ENCODE results near the gene NPY2R.

NPY2R gene

DNA sequence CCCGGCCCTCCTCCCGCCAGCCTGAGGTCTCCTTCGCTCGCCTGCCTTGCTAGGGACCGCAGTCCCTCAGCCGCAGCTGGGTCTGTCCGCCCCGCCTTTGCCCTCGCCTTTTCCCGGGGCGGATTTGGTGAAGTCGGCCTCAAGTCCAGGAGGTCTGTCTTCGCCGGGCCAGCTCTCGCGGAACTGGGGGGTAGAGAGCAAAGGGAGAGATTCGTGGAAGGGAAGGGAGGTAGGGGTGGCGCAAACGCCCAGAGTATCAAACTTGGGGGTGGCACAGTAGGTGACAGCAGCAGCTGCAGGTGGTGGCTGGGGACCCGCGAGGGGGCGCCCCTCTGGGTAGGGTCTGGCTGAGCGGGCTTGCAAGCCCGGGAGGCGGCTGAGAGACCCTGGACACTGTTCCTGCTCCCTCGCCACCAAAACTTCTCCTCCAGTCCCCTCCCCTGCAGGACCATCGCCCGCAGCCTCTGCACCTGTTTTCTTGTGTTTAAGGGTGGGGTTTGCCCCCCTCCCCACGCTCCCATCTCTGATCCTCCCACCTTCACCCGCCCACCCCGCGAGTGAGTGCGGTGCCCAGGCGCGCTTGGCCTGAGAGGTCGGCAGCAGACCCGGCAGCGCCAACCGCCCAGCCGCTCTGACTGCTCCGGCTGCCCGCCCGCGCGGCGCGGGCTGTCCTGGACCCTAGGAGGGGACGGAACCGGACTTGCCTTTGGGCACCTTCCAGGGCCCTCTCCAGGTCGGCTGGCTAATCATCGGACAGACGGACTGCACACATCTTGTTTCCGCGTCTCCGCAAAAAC lies at the start of gene NPY2R:
Gene NPY2R (plus strand): TSS at position 379 of the 797 bp plus-strand sequence. CDS start 5,304 bp downstream, outside the sequence.
- DNase-seq (ENCODE audit: low read depth in 1 of 2, low spot score in 1 of 2) = no peak

- DNase-seq (ENCODE audit: low read depth in 1 of 2, low spot score in 1 of 2) = no peak
Measured at GRCh38 chr4:155161357-155161756, 47.1 kb upstream of the NPY2R start.

- no peak for DNase-seq (ENCODE audit: low read depth in 1 of 2, low spot score in 1 of 2)
Measured at GRCh38 chr4:155164718-155165117, 43.7 kb upstream of the NPY2R start.

- DNase-seq (ENCODE audit: low read depth in 1 of 2, low spot score in 1 of 2) = no peak
Measured at GRCh38 chr4:155170569-155170968, 37.9 kb upstream of the NPY2R start.

- DNase-seq (ENCODE audit: low read depth in 1 of 2, low spot score in 1 of 2) = no peak
Measured at GRCh38 chr4:155173371-155173770, 35.1 kb upstream of the NPY2R start.

DNA sequence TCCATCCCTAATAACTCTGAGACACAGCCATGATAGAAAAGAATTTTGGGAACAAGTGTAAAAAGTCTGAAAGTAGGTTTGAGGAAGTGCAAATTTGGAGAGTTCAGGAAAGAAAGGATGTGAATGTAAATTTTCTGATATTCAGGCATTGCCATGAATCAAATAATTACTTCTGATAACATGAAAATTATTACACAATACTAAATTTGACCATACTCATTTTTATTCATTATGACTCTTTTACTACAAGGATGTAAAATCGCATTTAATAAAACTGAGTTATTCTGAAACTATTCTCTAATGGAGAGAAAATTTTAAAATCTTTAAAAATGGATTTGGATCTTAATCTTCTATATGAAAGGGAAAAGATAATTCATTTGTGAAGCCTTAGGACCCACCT lies 33.8 kb upstream of the NPY2R start:
- no peak for DNase-seq (ENCODE audit: low read depth in 1 of 2, low spot score in 1 of 2)

DNA sequence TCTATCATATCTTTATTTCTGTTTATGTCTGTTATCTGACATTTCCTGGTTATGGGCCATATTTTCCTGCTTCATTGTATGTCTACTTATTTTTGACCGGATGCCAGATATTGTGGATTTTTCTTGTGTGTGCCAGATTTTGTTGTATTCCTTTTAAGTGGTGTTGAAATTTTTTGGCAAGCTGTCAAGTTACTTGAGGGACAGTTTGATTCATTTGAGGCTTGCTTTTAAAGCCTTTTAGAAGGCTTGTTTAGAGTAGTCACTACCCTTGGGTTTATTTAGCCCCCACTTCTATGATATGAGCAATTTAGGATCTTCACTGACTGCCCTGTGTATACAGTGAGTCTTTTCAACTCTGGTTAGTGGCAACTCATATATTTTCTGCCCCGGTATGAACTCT lies 29.2 kb upstream of the NPY2R start:
- no peak for DNase-seq (ENCODE audit: low read depth in 1 of 2, low spot score in 1 of 2)

GRCh38 chr4:155186972-155187371 lies 21.5 kb upstream of the NPY2R start:
- DNase-seq (ENCODE audit: low read depth in 1 of 2, low spot score in 1 of 2) = no peak

DNA sequence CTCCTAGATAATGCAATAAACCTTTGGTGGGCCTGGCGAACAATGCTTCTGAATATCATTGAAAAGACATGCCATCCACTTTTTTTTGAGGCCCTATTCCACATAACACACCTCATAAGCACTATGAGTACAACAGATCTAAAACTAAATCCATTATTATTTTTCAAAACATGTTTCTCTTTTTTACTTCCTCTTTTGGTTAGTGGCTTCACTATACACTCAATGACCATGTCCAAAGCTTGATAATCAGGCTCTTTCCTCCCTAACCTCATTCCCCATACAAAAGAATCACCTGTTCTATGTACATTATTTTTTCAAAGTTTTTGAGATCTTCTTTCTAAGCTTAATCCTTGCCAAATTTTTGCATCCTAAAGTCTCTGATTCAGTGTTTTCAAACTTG lies 20.4 kb upstream of the NPY2R start:
- DNase-seq (ENCODE audit: low read depth in 1 of 2, low spot score in 1 of 2) = no peak

- no peak for DNase-seq (ENCODE audit: low read depth in 1 of 2, low spot score in 1 of 2)
Measured at GRCh38 chr4:155190099-155190498, 18.3 kb upstream of the NPY2R start.

- no peak for DNase-seq (ENCODE audit: low read depth in 1 of 2, low spot score in 1 of 2)
Measured at GRCh38 chr4:155197757-155198156, 10.7 kb upstream of the NPY2R start.

DNA sequence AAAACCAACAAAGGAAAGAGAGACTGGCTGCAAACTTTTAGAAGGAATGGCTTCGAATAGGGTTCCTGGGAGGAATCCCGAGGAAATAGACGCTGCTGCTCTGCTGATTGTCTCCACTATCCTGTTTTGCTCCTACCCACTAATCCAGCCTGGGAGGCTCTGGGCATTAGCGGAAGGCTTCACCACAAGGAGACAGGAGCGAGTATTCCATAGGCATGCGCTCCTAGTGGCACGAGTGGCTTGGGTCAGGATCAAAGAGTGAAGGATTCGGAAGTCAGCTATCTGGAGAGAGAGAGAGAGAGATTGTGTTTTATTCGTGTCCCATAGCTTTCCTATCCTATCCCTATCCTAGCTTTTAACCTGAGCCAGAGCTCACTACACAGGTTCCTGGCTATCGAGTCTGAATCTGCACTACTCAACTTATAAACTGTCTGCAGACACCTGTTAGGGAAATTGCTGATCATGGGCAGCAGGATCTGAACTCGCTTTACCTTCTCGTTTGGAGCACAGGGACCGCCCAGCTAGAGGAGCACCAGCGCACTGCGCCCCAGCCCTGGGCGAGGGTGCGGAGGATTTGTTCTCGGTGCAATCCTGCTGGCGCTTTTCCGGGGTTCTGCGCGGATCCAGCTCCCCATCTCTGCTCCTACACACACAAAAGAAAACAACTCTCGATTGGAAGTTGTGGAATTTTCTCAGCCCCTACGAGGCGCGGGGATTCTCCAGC lies 740 bp upstream of the NPY2R start:
- DNase-seq (ENCODE audit: low read depth in 1 of 2, low spot score in 1 of 2) = no peak

- no peak for DNase-seq (ENCODE audit: low read depth in 1 of 2, low spot score in 1 of 2)
Measured at GRCh38 chr4:155220025-155220424, 11.6 kb downstream of the NPY2R start.

GRCh38 chr4:155227131-155227530 lies 18.7 kb downstream of the NPY2R start:
- DNase-seq (ENCODE audit: low read depth in 1 of 2, low spot score in 1 of 2) = no peak

GRCh38 chr4:155228713-155229112 lies 20.3 kb downstream of the NPY2R start:
- no peak for DNase-seq (ENCODE audit: low read depth in 1 of 2, low spot score in 1 of 2)

- no peak for DNase-seq (ENCODE audit: low read depth in 1 of 2, low spot score in 1 of 2)
Measured at GRCh38 chr4:155232432-155232831, 24.0 kb downstream of the NPY2R start.

GRCh38 chr4:155234206-155234605 lies 25.8 kb downstream of the NPY2R start:
- DNase-seq (ENCODE audit: low read depth in 1 of 2, low spot score in 1 of 2) = no peak

GRCh38 chr4:155237567-155237966 lies 29.1 kb downstream of the NPY2R start:
- DNase-seq (ENCODE audit: low read depth in 1 of 2, low spot score in 1 of 2) = no peak

DNA sequence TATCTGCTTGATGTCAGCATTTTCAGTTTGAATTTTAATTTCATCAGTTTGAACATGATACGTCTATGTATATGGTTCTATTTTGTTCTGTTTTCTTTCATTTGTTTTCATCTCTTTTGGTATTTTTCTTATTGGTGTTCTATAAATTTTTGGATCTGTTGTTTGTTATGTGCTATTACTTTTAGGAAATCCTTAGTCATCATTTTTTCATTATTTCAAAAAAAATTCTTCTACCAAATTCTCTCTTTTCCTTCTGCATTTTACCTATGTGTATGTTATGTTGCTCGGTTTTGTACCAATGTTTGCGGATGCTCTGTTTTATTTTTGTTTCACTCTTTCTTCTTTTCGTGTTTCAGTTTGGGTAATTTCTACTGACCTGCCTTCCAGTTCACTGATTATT lies 32.8 kb downstream of the NPY2R start:
- no peak for DNase-seq (ENCODE audit: low read depth in 1 of 2, low spot score in 1 of 2)

DNA sequence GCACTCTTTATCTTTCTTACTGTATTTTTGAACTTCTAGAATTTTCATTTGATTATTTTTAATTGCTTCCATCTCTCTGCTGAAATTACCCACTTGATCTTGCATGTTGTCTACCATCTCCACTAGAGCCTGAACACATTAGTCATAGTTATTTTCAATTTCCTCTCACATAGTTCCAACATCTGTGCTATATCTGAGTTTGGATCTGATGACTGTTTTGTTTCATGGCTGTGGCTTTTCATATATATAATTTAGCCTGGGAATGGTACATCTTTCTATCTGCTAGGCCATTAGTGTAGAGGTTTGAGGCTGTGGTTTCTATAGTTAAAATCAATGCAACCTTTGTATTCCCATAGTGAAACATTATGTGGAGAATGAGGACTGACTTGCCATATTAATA lies 33.2 kb downstream of the NPY2R start:
- DNase-seq (ENCODE audit: low read depth in 1 of 2, low spot score in 1 of 2) = no peak

DNA sequence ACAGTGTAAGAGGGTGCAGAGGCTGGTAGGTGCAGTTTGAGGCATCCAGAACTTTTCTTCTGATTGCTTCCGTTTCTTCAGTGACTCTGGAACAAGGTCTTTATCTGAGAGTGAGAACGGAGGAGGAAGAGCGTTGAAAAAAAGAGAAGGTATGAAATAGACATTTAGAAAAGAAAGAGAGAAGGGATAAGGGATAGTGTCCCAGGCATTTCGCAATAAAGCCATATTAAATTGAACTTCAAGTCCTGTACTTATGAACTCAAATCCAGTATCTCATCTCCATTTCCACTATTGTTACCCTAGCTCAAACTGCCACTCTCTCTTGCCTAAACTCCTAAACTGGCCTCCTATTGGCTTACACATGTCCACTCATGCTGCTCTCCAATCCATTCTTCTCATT lies 36.7 kb downstream of the NPY2R start:
- DNase-seq (ENCODE audit: low read depth in 1 of 2, low spot score in 1 of 2) = no peak

- no peak for DNase-seq (ENCODE audit: low read depth in 1 of 2, low spot score in 1 of 2)
Measured at GRCh38 chr4:155248002-155248896, 39.8 kb downstream of the NPY2R start.
